Mammary epithelial cell (primary cell): ENCODE data around the gene ERVK3-1.

Experiments used
- EZH2 ChIP-seq: IDR thresholded peaks from 2 replicates; pipeline ENCODE4 v1.6.1; 2012; ENCODE audit warnings: low read length, inconsistent platforms, borderline replicate concordance
- TF ChIP-seq, protein P1 (sequence below), 2 donors: IDR thresholded peaks in 1 of 2; conservative IDR thresholded peaks in 1 of 2; 2 replicates each; pipeline ENCODE4 v1.5.1; 2011 to 2012; ENCODE audit warnings: inconsistent platforms in 2 of 2, low read length in 2 of 2, mild to moderate bottlenecking in 2 of 2, control low read depth in 1 of 2, low read depth in 1 of 2; ENCODE audit not compliant: insufficient read depth in 1 of 2; ENCODE audit errors: extremely low read depth in 1 of 2

DNA sequence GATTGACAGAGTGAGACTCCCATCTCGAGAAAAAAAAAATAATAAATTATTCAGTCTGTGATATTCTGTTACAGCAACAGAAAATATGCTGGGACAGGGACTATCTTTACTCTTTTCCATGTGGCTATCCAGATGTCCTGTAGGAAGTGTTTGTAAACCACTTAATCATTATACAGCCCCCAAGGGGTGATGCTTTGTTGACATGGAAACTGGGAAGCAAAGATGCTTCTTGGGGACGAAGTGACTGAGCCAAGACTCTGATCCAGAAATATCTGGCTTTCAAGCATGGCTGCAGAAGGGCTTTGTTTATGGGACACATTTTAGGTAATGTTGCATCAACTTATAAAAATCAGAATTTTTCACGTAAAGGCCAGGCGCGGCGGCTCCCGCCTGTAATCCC is 21.0 kb upstream of the ERVK3-1 start:
- TF ChIP-seq, protein P1, sequence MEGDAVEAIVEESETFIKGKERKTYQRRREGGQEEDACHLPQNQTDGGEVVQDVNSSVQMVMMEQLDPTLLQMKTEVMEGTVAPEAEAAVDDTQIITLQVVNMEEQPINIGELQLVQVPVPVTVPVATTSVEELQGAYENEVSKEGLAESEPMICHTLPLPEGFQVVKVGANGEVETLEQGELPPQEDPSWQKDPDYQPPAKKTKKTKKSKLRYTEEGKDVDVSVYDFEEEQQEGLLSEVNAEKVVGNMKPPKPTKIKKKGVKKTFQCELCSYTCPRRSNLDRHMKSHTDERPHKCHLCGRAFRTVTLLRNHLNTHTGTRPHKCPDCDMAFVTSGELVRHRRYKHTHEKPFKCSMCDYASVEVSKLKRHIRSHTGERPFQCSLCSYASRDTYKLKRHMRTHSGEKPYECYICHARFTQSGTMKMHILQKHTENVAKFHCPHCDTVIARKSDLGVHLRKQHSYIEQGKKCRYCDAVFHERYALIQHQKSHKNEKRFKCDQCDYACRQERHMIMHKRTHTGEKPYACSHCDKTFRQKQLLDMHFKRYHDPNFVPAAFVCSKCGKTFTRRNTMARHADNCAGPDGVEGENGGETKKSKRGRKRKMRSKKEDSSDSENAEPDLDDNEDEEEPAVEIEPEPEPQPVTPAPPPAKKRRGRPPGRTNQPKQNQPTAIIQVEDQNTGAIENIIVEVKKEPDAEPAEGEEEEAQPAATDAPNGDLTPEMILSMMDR (conservative IDR thresholded peaks at IDR 0.05 in 1 of 2, IDR thresholded peaks at IDR 0.05 in 1 of 2; ENCODE audit: extremely low read depth in 1 of 2, insufficient read depth in 1 of 2, low read depth in 1 of 2, low read length in 2 of 2), result no peak
- no peak for TF ChIP-seq EZH2
